ENCODE results near the gene HOXA9.

DNA sequence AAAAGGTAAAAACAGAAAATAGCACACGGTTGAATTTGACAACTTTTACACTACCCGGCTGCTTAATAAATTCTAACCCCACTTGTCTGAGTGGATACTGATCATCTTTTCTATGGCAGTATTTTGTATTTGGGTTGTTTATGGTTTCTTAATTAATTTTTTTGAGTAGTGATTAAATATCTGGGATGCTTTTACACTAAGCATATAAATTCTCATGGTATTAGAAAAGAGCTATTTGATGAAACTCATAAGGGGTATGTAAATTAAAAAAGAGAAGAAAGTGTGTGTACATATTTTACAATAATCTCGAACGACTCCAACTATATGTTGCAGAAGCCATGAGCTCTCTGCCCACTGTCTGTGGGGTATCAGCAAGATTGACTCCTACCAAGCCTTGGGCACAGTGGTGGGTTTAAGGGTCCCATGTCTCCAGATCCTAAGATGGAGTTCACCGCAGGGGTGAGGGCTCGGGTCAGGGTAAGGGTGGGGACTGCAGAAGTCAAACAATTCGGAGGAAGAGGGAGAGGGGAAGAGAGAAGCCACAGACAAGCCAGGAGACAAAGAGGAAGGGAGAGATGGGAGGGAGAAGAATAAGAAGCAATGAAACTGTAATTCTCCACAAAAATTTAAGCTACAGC is 42.1 kb upstream of the HOXA9 start:
- TF ChIP-seq, protein P1, sequence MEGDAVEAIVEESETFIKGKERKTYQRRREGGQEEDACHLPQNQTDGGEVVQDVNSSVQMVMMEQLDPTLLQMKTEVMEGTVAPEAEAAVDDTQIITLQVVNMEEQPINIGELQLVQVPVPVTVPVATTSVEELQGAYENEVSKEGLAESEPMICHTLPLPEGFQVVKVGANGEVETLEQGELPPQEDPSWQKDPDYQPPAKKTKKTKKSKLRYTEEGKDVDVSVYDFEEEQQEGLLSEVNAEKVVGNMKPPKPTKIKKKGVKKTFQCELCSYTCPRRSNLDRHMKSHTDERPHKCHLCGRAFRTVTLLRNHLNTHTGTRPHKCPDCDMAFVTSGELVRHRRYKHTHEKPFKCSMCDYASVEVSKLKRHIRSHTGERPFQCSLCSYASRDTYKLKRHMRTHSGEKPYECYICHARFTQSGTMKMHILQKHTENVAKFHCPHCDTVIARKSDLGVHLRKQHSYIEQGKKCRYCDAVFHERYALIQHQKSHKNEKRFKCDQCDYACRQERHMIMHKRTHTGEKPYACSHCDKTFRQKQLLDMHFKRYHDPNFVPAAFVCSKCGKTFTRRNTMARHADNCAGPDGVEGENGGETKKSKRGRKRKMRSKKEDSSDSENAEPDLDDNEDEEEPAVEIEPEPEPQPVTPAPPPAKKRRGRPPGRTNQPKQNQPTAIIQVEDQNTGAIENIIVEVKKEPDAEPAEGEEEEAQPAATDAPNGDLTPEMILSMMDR (IDR thresholded peaks at IDR 0.05; ENCODE audit: poor library complexity) = no peak
- TF ChIP-seq EZH2 (IDR thresholded peaks at IDR 0.05; ENCODE audit: borderline replicate concordance) (no peak), EZH2phosphoT487 (IDR thresholded peaks at IDR 0.05; ENCODE audit: low read depth, severe bottlenecking, unreplicated experiment) (no peak)

Data from hepatocyte (in vitro differentiated cells).